Measurements from ENCODE around the gene SLIT3. TPM values are rescaled to one million over a fixed set of nuclear protein-coding genes. Genes with fewer than 3 reads are reported as not detected.
"Not testable (repeated sequence)": the region's sequence is repeated elsewhere in the genome, so short reads cannot be mapped to it uniquely, and the experiment has no call there.

The SLIT3 gene
- total RNA-seq, 4 donors from 2014 or later = 28.4 to 77.2 (median 63.8) TPM

- Histone ChIP-seq H3K27ac (no peak overlapping the region), H3K4me3 (replicated peaks in 1 of 3) (no peak overlapping the region), H3K9me3 (no peaks in the 10 kb centered on the region), H3K36me3 (peaks cover 6 to 14% of the 10 kb centered on the region in 2 donors), H3K27me3 (no peaks in the 10 kb centered on the region), H3K4me1 (no peaks in the 10 kb centered on the region)
- intact Hi-C loops (cut with DNase I) = loop anchor here (10.0 kb wide), 1 partner anchor 205 kb away; no protein-coding TSS in a partner anchor
- TF ChIP-seq POLR2A (IDR thresholded peaks at IDR 0.05) (no peak), CTCF (IDR thresholded peaks at IDR 0.05) (no peak)
- no peak for DNase-seq
- 88 to 90% methylated on average over 8 to 11 of the region's 11 CpGs for whole genome bisulfite sequencing, 2 donors
Measured at GRCh38 chr5:168749391-168750100, 551.4 kb downstream of the SLIT3 start.

GRCh38 chr5:168747987-168748777 is 552.8 kb downstream of the SLIT3 start:
- Histone ChIP-seq H3K9me3 (no peaks in the 10 kb centered on the region), H3K4me1 (no peaks in the 10 kb centered on the region), H3K36me3 (peaks cover 6 to 12% of the 10 kb centered on the region in 2 donors), H3K27ac (no peak overlapping the region), H3K4me3 (replicated peaks in 1 of 3) (no peak overlapping the region), H3K27me3 (no peaks in the 10 kb centered on the region)
- WGBS, 2 donors = 77 to 81% methylated on average over 17 to 19 of the region's 19 CpGs
- intact Hi-C loops (cut with DNase I) = loop anchor here (10.0 kb wide), 1 partner anchor 207 kb away; no protein-coding TSS in a partner anchor
- peak; percentile 39 to 45 for DNase-seq
- TF ChIP-seq CTCF (IDR thresholded peaks at IDR 0.05) (peak; percentile 15 to 66 (median 44)), POLR2A (IDR thresholded peaks at IDR 0.05) (no peak)

GRCh38 chr5:168746893-168747640 is 553.9 kb downstream of the SLIT3 start:
- TF ChIP-seq POLR2A (IDR thresholded peaks at IDR 0.05) = no peak
- no peak for TF ChIP-seq CTCF (IDR thresholded peaks at IDR 0.05)

GRCh38 chr5:168746126-168746892 is 554.6 kb downstream of the SLIT3 start:
- intact Hi-C loops (cut with DNase I) = loop anchor here (10.0 kb wide), 1 partner anchor 208 kb away; no protein-coding TSS in a partner anchor
- H3K4me3 ChIP-seq (replicated peaks in 1 of 3); DNase-seq; H3K4me1 ChIP-seq; H3K27ac ChIP-seq; H3K27me3 ChIP-seq; H3K9me3 ChIP-seq; H3K36me3 ChIP-seq: not testable (repeated sequence)
- WGBS, 2 donors = 77 to 85% methylated on average over 10 of the region's 10 CpGs

More at GRCh38 chr5:168746893-168747640, 553.9 kb downstream of the SLIT3 start:
- Histone ChIP-seq H3K4me1 (no peaks in the 10 kb centered on the region), H3K9me3 (no peaks in the 10 kb centered on the region), H3K27ac (no peak overlapping the region), H3K27me3 (no peaks in the 10 kb centered on the region), H3K36me3 (peaks cover 0 to 6% of the 10 kb centered on the region in 2 donors), H3K4me3 (replicated peaks in 1 of 3) (no peak overlapping the region)
- WGBS, 2 donors = 92 to 94% methylated on average over 11 of the region's 11 CpGs
- no peak for DNase-seq
- intact Hi-C loops (cut with DNase I) = loop anchor here (10.0 kb wide), 1 partner anchor 208 kb away; no protein-coding TSS in a partner anchor
